Measurements from ENCODE around the gene ACOX3. TPM values are rescaled to one million over a fixed set of nuclear protein-coding genes. Genes with fewer than 3 reads are reported as not detected.

The ACOX3 gene
- total and polyA plus RNA-seq, 4 donors = 11.4 to 24.6 (median 13.6) TPM

DNA sequence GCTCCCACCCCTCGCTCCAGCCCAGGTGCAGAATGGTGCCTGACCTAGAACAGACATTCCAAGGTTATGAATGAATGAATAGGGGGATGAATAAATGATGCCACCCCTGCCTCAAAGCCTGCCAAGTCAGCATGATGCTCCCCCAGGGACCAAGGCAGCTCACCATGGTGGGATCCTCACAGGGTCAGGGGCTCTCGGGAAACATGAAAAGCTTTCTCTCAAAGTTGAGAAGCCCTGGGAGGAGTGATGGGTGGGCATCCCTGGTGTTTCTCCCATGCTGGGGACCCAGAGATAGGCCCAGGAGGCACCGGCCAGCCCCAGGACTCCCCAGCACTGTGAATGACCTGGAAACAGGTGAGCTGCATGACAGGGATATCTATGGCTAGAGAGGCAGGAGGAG is 112.1 kb downstream of the ACOX3 start:
- no peak for DNase-seq (ENCODE audit: low spot score)
- no peak for TF ChIP-seq RXRA (IDR thresholded peaks at IDR 0.05)
- TF ChIP-seq, protein P1, sequence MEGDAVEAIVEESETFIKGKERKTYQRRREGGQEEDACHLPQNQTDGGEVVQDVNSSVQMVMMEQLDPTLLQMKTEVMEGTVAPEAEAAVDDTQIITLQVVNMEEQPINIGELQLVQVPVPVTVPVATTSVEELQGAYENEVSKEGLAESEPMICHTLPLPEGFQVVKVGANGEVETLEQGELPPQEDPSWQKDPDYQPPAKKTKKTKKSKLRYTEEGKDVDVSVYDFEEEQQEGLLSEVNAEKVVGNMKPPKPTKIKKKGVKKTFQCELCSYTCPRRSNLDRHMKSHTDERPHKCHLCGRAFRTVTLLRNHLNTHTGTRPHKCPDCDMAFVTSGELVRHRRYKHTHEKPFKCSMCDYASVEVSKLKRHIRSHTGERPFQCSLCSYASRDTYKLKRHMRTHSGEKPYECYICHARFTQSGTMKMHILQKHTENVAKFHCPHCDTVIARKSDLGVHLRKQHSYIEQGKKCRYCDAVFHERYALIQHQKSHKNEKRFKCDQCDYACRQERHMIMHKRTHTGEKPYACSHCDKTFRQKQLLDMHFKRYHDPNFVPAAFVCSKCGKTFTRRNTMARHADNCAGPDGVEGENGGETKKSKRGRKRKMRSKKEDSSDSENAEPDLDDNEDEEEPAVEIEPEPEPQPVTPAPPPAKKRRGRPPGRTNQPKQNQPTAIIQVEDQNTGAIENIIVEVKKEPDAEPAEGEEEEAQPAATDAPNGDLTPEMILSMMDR (IDR thresholded peaks at IDR 0.05; ENCODE audit: low read depth, low read length, missing input control) = no peak
- TF ChIP-seq GABPA (IDR thresholded peaks at IDR 0.05 in 1 of 2, conservative IDR thresholded peaks at IDR 0.05 in 1 of 2) = no peak
- TF ChIP-seq FOXA2 (IDR thresholded peaks at IDR 0.05) = no peak
- no peak for TF ChIP-seq ATF3 (IDR thresholded peaks at IDR 0.05)
- no peak for TF ChIP-seq RAD21 (IDR thresholded peaks at IDR 0.05)
- TF ChIP-seq HNF4G (IDR thresholded peaks at IDR 0.05) = no peak
- no peak for TF ChIP-seq MAX (IDR thresholded peaks at IDR 0.05)
- TF ChIP-seq, protein P2, sequence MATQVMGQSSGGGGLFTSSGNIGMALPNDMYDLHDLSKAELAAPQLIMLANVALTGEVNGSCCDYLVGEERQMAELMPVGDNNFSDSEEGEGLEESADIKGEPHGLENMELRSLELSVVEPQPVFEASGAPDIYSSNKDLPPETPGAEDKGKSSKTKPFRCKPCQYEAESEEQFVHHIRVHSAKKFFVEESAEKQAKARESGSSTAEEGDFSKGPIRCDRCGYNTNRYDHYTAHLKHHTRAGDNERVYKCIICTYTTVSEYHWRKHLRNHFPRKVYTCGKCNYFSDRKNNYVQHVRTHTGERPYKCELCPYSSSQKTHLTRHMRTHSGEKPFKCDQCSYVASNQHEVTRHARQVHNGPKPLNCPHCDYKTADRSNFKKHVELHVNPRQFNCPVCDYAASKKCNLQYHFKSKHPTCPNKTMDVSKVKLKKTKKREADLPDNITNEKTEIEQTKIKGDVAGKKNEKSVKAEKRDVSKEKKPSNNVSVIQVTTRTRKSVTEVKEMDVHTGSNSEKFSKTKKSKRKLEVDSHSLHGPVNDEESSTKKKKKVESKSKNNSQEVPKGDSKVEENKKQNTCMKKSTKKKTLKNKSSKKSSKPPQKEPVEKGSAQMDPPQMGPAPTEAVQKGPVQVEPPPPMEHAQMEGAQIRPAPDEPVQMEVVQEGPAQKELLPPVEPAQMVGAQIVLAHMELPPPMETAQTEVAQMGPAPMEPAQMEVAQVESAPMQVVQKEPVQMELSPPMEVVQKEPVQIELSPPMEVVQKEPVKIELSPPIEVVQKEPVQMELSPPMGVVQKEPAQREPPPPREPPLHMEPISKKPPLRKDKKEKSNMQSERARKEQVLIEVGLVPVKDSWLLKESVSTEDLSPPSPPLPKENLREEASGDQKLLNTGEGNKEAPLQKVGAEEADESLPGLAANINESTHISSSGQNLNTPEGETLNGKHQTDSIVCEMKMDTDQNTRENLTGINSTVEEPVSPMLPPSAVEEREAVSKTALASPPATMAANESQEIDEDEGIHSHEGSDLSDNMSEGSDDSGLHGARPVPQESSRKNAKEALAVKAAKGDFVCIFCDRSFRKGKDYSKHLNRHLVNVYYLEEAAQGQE (IDR thresholded peaks at IDR 0.05) = no peak
- no peak for TF ChIP-seq YY1 (IDR thresholded peaks at IDR 0.05)
- TF ChIP-seq SP1 (IDR thresholded peaks at IDR 0.05) = no peak
- TF ChIP-seq, protein P3, sequence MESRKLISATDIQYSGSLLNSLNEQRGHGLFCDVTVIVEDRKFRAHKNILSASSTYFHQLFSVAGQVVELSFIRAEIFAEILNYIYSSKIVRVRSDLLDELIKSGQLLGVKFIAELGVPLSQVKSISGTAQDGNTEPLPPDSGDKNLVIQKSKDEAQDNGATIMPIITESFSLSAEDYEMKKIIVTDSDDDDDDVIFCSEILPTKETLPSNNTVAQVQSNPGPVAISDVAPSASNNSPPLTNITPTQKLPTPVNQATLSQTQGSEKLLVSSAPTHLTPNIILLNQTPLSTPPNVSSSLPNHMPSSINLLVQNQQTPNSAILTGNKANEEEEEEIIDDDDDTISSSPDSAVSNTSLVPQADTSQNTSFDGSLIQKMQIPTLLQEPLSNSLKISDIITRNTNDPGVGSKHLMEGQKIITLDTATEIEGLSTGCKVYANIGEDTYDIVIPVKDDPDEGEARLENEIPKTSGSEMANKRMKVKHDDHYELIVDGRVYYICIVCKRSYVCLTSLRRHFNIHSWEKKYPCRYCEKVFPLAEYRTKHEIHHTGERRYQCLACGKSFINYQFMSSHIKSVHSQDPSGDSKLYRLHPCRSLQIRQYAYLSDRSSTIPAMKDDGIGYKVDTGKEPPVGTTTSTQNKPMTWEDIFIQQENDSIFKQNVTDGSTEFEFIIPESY (IDR thresholded peaks at IDR 0.05) = no peak
- no peak for TF ChIP-seq NR2F2 (IDR thresholded peaks at IDR 0.05)
- no peak for TF ChIP-seq HNF4A (conservative IDR thresholded peaks at IDR 0.05)
- no peak for TF ChIP-seq TAF1 (conservative IDR thresholded peaks at IDR 0.05)
- no peak for TF ChIP-seq FOXA1 (IDR thresholded peaks at IDR 0.05)
- H3K27ac ChIP-seq (ENCODE audit: low read depth in 1 of 2, low read length in 2 of 2) = no peak overlapping the region
- H3K9ac ChIP-seq (ENCODE audit: low read depth in 1 of 2, low read length in 2 of 2) = no peak overlapping the region
- WGBS = 88% methylated on average over 3 of the region's 3 CpGs
- H3K27me3 ChIP-seq (ENCODE audit: control insufficient read depth in 4 of 4, insufficient read depth in 4 of 4, low read length in 3 of 4) = no peaks in the 10 kb centered on the region
- no peaks in the 10 kb centered on the region for H3K4me1 ChIP-seq (ENCODE audit: control insufficient read depth in 4 of 4, insufficient read depth in 4 of 4, low read length in 3 of 4)
- H3K36me3 ChIP-seq (ENCODE audit: control insufficient read depth in 4 of 4, insufficient read depth in 3 of 4, low read depth in 1 of 4, low read length in 3 of 4) = no peaks in the 10 kb centered on the region
- H3K4me3 ChIP-seq (ENCODE audit: low read depth in 1 of 3, low read length in 3 of 3) = no peak overlapping the region
- H3K9me3 ChIP-seq (ENCODE audit: control insufficient read depth in 4 of 4, low read length in 3 of 4) = peaks cover 0 to 5% (median 0%) of the 10 kb centered on the region in 4 donors

- Histone ChIP-seq H3K27ac (ENCODE audit: low read depth in 1 of 2, low read length in 2 of 2) (no peak overlapping the region), H3K27me3 (ENCODE audit: control insufficient read depth in 4 of 4, insufficient read depth in 4 of 4, low read length in 3 of 4) (no peaks in the 10 kb centered on the region), H3K4me3 (ENCODE audit: low read depth in 1 of 3, low read length in 3 of 3) (no peak overlapping the region), H3K9ac (ENCODE audit: low read depth in 1 of 2, low read length in 2 of 2) (no peak overlapping the region), H3K36me3 (ENCODE audit: control insufficient read depth in 4 of 4, insufficient read depth in 3 of 4, low read depth in 1 of 4, low read length in 3 of 4) (no peaks in the 10 kb centered on the region), H3K4me1 (ENCODE audit: control insufficient read depth in 4 of 4, insufficient read depth in 4 of 4, low read length in 3 of 4) (no peaks in the 10 kb centered on the region), H3K9me3 (ENCODE audit: control insufficient read depth in 4 of 4, low read length in 3 of 4) (peaks cover 0 to 5% (median 0%) of the 10 kb centered on the region in 4 donors)
- no peak for DNase-seq (ENCODE audit: low spot score)
- TF ChIP-seq HNF4A (conservative IDR thresholded peaks at IDR 0.05) (no peak), RXRA (IDR thresholded peaks at IDR 0.05) (no peak), EGR1 (IDR thresholded peaks at IDR 0.05; ENCODE audit: low read depth in 2 of 2) (no peak), SP1 (IDR thresholded peaks at IDR 0.05) (no peak), RAD21 (IDR thresholded peaks at IDR 0.05) (no peak), YY1 (IDR thresholded peaks at IDR 0.05) (no peak), GABPA (IDR thresholded peaks at IDR 0.05 in 1 of 2, conservative IDR thresholded peaks at IDR 0.05 in 1 of 2) (no peak), JUND (IDR thresholded peaks at IDR 0.05) (no peak), HNF4G (IDR thresholded peaks at IDR 0.05) (no peak), ATF3 (IDR thresholded peaks at IDR 0.05) (no peak), MAX (IDR thresholded peaks at IDR 0.05) (no peak), TAF1 (conservative IDR thresholded peaks at IDR 0.05) (no peak), FOXA2 (IDR thresholded peaks at IDR 0.05) (no peak)
- TF ChIP-seq, protein P1 (IDR thresholded peaks at IDR 0.05; ENCODE audit: low read depth, low read length, missing input control) = no peak
- TF ChIP-seq, protein P3 (IDR thresholded peaks at IDR 0.05) = no peak
Measured at GRCh38 chr4:8326206-8326605, 114.3 kb downstream of the ACOX3 start.

Measured in liver (tissue), 9 donors.